MM.1S (cell line): ENCODE measurements around the gene NTM.

Experiments used
- CTCF ChIP-seq: fragments of 300-600 bp; sonication (generic); IDR thresholded peaks from 2 replicates; pipeline ENCODE4 v1.5.1; 2016; ENCODE audit warnings: antibody characterized with exemption, low read length, mixed read lengths
- EZH2phosphoT487 ChIP-seq: fragments of 300-600 bp; sonication (generic); IDR thresholded peaks from 2 replicates; pipeline ENCODE4 v1.6.1; 2018; ENCODE audit warnings: antibody characterized with exemption, low read length

DNA sequence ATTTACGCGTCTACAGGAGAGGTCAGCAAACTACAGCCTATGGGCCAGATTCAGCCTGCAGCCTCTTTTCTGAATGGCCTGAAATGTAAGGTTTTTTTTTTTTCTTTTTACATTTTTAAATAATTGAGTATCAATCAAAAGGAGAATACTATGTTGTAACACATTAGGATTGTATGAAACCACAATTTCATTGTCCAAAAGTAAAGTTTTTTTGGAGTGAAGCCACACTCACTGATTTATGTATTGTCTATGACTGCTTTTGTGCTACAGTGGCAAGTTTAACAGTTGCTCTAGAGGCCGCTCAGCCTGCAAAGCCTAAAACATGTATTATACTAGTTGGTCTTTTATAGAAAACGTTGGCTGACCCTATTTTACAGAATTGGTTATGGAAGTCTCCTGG is 923.2 kb downstream of the NTM start:
- TF ChIP-seq CTCF (no peak), EZH2phosphoT487 (no peak)
